ENCODE data around the gene SUN5. TPM values are rescaled to one million over a fixed set of nuclear protein-coding genes. Genes with fewer than 3 reads are reported as not detected.

The SUN5 gene
- total and polyA plus RNA-seq, 7 donors = not detected

GRCh38 chr20:33022289-33022688 lies 18.1 kb upstream of the SUN5 start:
- H3K4me1 ChIP-seq = no peaks in the 10 kb centered on the region
- 54 to 58% (median 55%) methylated on average over 4 of the region's 4 CpGs for WGBS, 3 donors
- ATAC-seq = no peak
- H3K9me3 ChIP-seq = no peaks in the 10 kb centered on the region
- TF ChIP-seq CTCF (IDR thresholded peaks at IDR 0.05) = no peak
- peaks cover 0 to 20% (median 0%) of the 10 kb centered on the region in 3 donors for H3K27me3 ChIP-seq (ENCODE audit: insufficient read depth in 3 of 3, low read length in 2 of 3)
- H3K4me3 ChIP-seq = no peak overlapping the region
- H3K27ac ChIP-seq = no peak overlapping the region
- peak in 1 of 2 donors; percentile 4 for DNase-seq
- H3K36me3 ChIP-seq (ENCODE audit: insufficient read depth in 1 of 2, low read depth in 1 of 2) = no peaks in the 10 kb centered on the region
- intact Hi-C loops (cut with DNase I) = no loop called here

GRCh38 chr20:33021879-33022278 lies 17.6 kb upstream of the SUN5 start:
- no peak for TF ChIP-seq CTCF (IDR thresholded peaks at IDR 0.05)
- no peaks in the 10 kb centered on the region for H3K36me3 ChIP-seq (ENCODE audit: insufficient read depth in 1 of 2, low read depth in 1 of 2)
- ATAC-seq (no peak), DNase-seq (no peak)
- no peaks in the 10 kb centered on the region for H3K9me3 ChIP-seq
- no peak overlapping the region for H3K4me3 ChIP-seq
- H3K27me3 ChIP-seq (ENCODE audit: insufficient read depth in 3 of 3, low read length in 2 of 3) = peaks cover 0 to 19% (median 0%) of the 10 kb centered on the region in 3 donors
- H3K4me1 ChIP-seq = no peaks in the 10 kb centered on the region
- intact Hi-C loops (cut with DNase I) = no loop called here
- WGBS, 3 donors = 57 to 68% (median 67%) methylated on average over 3 of the region's 3 CpGs
- H3K27ac ChIP-seq = no peak overlapping the region

- intact Hi-C loops (cut with DNase I) = no loop called here
- Histone ChIP-seq H3K4me3 (no peak overlapping the region), H3K4me1 (no peaks in the 10 kb centered on the region), H3K36me3 (ENCODE audit: insufficient read depth in 1 of 2, low read depth in 1 of 2) (no peaks in the 10 kb centered on the region), H3K27ac (no peak overlapping the region), H3K9me3 (no peaks in the 10 kb centered on the region), H3K27me3 (ENCODE audit: insufficient read depth in 3 of 3, low read length in 2 of 3) (peaks cover 0 to 33% (median 0%) of the 10 kb centered on the region in 3 donors)
- no peak for ATAC-seq
- 60 to 69% (median 65%) methylated on average over 18 of the region's 18 CpGs for WGBS, 3 donors
- DNase-seq = peak in 1 of 2 donors; percentile 43
- no peak for TF ChIP-seq CTCF (IDR thresholded peaks at IDR 0.05)
These were observed 16.3 kb upstream of the SUN5 start for GRCh38 chr20:33020278-33021161.

- intact Hi-C loops (cut with DNase I) = no loop called here
- TF ChIP-seq CTCF (IDR thresholded peaks at IDR 0.05) = no peak
- H3K9me3 ChIP-seq = no peaks in the 10 kb centered on the region
- H3K36me3 ChIP-seq (ENCODE audit: insufficient read depth in 1 of 2, low read depth in 1 of 2) = no peaks in the 10 kb centered on the region
- no peaks in the 10 kb centered on the region for H3K4me1 ChIP-seq
- no peak for DNase-seq
- H3K4me3 ChIP-seq = no peak overlapping the region
- no peak overlapping the region for H3K27ac ChIP-seq
- 74 to 81% (median 78%) methylated on average over 22 to 23 of the region's 23 CpGs for WGBS, 3 donors
- peaks cover 0 to 39% (median 2%) of the 10 kb centered on the region in 3 donors for H3K27me3 ChIP-seq (ENCODE audit: insufficient read depth in 3 of 3, low read length in 2 of 3)
- ATAC-seq = no peak
These were observed 15.4 kb upstream of the SUN5 start for GRCh38 chr20:33019465-33020277.

All from psoas muscle (tissue), 8 donors.